NK-92 (cell line): ENCODE results near the gene SGMS1.
"Not testable (repeated sequence)": the region's sequence is repeated elsewhere in the genome, so short reads cannot be mapped to it uniquely, and the experiment has no call there.

Experiments used
- DNase-seq: peaks from one replicate; lab custom pipeline; 2025; ENCODE audit not compliant: unreplicated experiment; lab: John Stamatoyannopoulos, UW

SGMS1 gene

DNA sequence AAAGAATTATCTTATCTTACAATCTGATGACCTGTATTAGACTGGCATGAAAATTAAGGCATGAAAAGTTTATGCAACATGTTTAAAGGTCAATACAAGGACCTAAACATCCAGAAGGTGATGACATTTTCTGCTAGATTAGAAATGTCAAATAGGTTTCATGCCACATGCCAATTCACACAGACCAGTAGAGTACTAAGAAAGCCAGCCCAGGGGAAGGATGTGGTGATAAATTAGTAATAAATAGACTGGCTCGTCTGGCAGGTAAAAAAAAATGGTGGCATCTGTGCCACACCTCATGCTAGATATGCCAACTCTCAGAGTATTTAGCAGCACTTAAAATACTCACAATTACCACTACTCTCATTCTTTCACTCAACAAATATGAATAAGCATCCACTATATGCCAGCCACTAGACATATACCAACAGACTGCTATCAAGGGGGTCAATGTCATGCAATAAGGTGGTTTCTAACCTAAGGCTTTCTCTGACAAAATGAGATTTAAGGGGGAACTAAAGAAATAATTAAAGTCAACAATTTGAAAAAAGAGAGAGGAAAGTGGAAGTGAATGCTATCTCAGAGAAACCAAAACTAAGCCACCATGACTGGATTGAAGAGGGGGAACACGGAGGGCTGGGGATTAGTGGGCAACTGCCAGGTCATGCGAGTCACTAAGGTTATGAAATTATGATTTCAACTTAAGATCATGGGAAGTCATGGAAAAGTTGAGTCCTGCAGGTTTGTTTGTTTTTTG lies 83.5 kb downstream of the SGMS1 start:
- no peak for DNase-seq

GRCh38 chr10:50538555-50539398 lies 85.0 kb downstream of the SGMS1 start:
- DNase-seq: no peak

DNA sequence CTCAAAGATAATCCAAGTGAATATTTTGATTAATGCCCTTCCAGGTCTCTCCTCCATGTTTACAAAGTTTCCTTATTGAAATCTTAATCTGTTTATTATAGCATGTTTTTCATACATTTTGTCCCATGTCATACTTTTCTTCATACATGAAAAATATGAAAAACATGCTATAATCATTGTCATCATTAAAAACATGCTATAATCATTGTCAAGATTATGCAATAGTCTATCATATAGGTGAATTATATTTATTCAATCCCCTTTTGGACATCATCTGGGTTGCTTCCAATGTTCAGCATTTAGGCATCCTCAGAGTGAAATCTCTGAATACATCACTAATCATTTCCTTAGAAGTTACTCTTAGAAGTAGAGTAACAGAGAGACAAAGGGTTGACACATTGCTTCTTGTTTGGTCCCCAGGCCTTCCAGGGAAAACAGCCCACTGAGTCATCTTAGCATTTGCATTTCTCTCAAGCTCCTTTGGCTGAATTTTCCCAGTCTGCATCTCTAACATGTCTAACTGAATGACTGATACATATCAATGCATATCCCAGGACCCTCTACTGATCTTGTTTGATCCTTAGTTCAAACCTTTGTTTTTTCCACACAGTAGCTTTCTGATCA lies 87.0 kb downstream of the SGMS1 start:
- no peak for DNase-seq

DNA sequence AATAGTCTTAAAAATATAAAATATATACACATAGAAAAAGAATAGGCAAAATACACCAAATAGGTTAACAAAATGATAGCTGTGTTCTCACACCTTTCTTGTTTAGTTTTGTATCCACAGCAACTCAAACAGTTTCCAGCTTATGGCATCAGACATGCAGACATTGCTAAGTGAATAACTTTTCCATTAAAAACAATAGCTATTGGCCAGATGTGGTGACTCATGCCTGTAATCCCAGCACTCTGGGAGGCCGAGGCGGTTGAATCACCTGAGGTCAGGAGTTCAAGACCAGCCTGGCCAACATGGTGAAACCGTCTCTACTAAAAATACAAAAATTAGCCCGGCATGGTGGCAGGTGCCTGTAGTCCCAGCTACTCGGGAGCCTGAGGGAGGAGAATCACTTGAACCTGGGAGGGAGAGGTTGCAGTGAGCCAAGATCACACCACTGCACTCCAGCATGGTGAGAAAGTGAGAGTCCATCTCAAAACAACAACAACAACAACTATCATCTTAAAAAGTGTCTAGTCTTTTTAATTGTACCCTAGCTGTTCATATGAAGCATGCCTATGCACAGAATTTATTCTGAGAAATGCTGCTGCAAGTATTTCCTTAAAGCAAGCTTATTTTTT lies 88.9 kb downstream of the SGMS1 start:
- DNase-seq: not testable (repeated sequence)

- no peak for DNase-seq
Measured at GRCh38 chr10:50533296-50533695, 90.5 kb downstream of the SGMS1 start.

GRCh38 chr10:50531388-50532077 lies 92.2 kb downstream of the SGMS1 start:
- no peak for DNase-seq

DNA sequence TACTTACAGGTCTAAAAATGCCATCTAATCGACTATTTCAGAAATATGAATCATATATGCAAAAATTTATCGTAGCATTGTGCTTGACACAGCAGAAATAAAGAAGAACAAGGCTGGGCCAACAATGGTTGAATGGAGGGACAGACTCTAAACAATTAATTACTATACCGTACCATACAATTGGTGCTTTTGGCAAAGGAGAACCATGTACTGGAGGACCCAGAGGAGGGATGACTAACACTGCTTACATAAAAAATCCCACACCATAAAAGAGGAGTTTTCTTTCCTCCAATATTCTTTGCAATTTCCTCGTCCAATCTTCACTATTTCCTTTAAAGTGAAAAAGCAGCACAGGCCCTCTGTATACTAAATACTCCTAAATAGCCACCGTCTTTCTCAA lies 94.1 kb downstream of the SGMS1 start:
- no peak for DNase-seq

GRCh38 chr10:50528206-50528605 lies 95.5 kb downstream of the SGMS1 start:
- no peak for DNase-seq

DNA sequence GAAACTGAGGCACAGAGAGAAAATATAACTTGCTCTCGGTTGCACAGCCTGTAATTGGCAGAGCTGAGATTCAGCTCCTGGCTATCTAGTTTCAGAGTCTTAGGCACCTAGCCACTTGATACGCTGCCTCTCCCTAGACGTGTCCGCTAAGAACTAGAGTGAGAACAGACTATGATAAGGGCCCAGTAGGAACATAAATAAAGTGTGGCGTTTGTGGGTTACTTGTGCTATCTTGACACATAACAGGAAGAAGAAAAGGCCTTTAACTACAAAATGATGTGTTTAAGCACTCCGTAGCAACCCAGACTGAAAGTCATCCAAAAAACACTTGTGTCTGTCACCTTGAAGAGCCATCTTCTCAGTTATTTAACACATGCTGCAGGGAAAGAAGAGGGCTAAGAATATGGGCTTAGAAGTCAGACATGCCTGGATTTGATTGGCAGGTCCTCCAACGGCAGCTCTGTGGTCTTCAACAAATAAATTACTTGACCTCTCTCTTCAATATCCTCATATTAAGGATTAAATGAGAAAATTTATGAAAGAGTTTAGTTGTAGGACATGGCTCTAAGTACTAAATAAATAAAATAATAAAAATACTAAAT lies 96.2 kb downstream of the SGMS1 start:
- no peak for DNase-seq

GRCh38 chr10:50526185-50526584 lies 97.6 kb downstream of the SGMS1 start:
- no peak for DNase-seq

DNA sequence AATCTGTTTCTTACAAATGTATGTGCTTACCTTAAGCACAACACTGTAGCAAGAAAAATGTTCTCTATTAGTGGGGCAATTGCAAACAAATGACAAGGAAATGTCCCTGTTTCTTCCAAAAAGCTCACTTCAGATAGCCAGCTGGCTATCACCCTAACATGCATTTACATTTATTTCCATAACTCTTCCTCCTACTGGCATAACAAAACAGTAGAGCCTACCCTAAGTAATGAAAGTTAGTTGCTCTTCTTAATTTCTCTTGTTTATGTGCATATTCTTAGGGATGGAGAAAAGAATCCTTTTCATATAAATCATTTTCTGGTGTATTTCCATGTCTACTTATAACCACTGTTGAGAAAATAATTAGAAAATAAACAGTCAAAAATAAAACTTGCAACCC lies 100.4 kb downstream of the SGMS1 start:
- DNase-seq: no peak

GRCh38 chr10:50522908-50523307 lies 100.8 kb downstream of the SGMS1 start:
- DNase-seq: no peak

DNA sequence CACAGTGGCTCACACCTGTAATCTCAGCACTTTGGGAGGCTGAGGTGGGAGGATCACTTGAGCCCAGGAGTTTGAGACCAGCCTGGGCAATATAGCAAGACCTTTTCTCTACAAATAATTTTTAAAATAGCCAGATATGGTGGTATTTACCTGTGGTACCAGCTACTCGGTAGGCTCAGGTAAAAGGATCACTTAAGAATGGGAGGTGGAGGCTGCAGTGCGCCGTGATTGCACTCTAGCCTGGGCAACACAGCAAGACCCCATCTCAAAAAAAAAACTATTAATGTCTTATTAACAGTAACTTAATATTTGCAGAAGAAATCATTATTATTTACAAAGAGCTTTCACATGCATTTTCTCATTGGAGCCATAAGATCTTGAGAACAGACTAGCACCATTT lies 103.6 kb downstream of the SGMS1 start:
- DNase-seq: no peak

DNA sequence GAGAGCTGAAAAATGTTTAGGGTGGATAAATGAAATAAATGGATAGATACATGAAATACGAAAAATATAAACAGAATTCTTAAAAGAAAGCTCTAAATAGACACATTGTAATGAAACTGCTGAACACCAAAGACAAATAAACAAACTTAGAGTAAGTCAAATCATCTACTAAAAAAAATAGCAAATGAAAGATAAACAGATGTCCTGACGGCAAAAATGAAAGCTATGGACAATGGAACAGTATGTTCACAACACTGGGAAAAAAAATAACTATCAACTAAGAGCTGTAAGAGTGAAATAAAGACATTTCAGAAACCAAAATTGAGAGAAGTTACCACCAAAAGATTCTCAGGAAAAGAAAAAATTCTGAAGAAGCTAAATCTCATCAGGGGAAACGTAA lies 106.1 kb downstream of the SGMS1 start:
- DNase-seq: no peak

- no peak for DNase-seq
Measured at GRCh38 chr10:50516171-50516570, 107.6 kb downstream of the SGMS1 start.

DNA sequence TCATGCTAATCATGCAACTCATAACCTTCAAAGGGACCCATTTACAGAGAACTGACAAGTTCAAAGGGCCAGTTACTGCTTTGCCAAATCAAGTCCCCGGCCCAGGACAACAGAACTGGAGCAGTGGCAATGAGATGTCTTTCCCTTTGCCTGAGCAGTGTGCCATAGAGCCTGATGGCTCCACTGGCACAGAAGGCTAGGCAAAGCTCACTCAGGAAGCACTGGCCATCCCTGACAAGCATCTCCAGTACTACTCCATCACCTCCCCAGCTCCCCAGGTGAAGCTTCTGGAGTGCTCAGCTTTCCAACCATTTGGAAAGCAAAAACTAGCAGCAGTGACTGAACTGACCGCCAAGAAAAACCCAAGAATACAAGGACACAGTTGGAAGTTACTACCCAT lies 108.3 kb downstream of the SGMS1 start:
- no peak for DNase-seq

DNA sequence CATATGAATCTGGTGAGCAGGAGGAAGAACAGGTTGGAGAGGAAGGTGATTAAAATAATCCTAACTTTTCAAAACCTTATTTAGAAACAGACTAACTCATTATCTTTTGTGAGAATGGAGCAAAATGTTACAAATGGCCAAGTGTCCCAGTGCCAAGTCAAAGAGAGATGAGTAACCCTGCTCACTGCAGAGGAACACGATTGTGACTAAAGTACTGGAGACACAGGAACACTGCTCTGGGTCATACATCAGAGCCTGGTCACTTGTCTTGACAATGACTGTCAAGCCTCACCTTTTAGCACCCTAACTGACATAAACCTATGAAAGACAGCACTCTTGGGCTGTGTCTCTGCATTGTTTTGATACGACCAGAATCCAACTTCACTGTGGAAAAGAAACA lies 108.8 kb downstream of the SGMS1 start:
- DNase-seq: no peak

- DNase-seq: no peak
Measured at GRCh38 chr10:50513956-50514355, 109.8 kb downstream of the SGMS1 start.

DNA sequence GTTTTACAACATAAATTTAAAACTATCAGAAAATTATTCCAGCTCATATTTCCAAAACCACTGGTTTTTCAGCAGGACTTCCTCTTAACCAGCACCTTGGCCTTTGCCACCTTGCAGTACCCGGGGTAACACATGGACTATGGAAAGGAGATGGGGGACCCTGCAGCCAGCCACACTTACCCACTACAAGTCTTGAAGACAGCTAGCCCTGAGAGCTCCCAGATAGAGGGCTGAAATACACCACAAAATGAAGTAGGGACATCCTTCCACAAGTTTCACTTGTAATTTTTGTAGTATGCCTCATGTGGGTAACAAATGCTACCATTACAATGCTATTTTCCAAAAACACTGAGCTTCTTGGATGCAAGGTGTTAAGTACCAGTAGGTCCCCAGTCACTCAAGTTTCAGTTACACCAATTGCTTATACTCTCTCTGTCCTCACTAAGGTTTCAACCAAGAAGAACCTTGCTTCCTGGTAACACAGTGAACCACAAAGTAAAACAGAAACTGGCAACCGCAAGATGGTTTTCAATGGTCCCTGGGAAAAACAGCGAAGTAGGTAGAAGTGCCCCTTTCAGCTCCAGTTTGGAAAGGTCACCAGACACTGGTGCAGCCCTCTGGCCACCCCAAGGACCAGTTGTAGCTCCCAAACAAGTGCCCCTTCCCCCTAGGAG lies 110.9 kb downstream of the SGMS1 start:
- DNase-seq: no peak

DNA sequence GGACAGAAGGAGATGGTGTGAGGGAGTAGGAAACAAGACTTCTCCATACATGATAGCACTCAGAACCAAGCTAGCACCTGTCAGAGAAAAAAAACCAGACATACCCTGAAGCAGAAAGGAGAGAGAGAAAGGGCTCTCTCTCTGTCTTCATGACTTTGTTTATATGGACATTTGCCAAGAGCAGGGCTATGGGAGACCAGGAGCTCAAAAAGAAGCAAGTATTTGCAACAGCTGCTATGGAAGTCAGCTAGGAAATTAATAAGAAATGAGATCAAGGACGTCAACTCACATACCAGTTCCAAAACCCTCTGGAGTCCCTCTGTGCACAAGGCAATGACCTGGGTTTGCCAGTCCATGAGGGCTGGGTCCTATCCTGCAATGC lies 111.6 kb downstream of the SGMS1 start:
- no peak for DNase-seq
